ENCODE data around the gene RPL10A. TPM values are rescaled to one million over a fixed set of nuclear protein-coding genes. Genes with fewer than 3 reads are reported as not detected.

Gene RPL10A
- polyA plus RNA-seq, 3 donors = 345 to 1,242 (median 421) TPM

- no peak for DNase-seq
- Histone ChIP-seq H3K4me1 (ENCODE audit: control insufficient read depth in 1 of 2, insufficient read depth in 2 of 2, low read length in 2 of 2) (peaks cover 20% of the 10 kb centered on the region in 2 donors), H2AFZ (ENCODE audit: insufficient read depth, low read depth, low read length, poor library complexity, severe bottlenecking) (no peak overlapping the region), H3K79me2 (ENCODE audit: insufficient read depth, low read length) (no peaks in the 10 kb centered on the region), H3K27me3 (ENCODE audit: control insufficient read depth in 2 of 2, insufficient read depth in 2 of 2, low read length in 2 of 2) (peaks cover 0 to 39% of the 10 kb centered on the region in 2 donors), H3K27ac (ENCODE audit: low read depth in 1 of 2, low read length in 2 of 2) (no peak overlapping the region), H3K9me3 (replicated peaks in 1 of 2; ENCODE audit: control insufficient read depth in 1 of 2, insufficient read depth in 1 of 2, low read length in 2 of 2) (no peaks in the 10 kb centered on the region), H3K36me3 (replicated peaks in 1 of 2; ENCODE audit: control insufficient read depth in 1 of 2, insufficient read depth in 2 of 2, low read length in 2 of 2) (no peaks in the 10 kb centered on the region), H4K20me1 (ENCODE audit: insufficient read depth, low read length) (no peaks in the 10 kb centered on the region), H3K4me3 (replicated peaks in 1 of 3; ENCODE audit: low read depth in 2 of 3, low read length in 3 of 3) (no peak overlapping the region), H3K9ac (ENCODE audit: insufficient read depth, low read length, poor library complexity, severe bottlenecking) (no peak overlapping the region), H3K4me2 (replicated peaks; ENCODE audit: extremely low read depth, low read length, poor library complexity, severe bottlenecking) (no peak overlapping the region)
- H3K27me3 Mint-ChIP-seq (ENCODE audit: low read depth in 3 of 3) = peaks cover 40 to 47% (median 40%) of the 10 kb centered on the region in 3 donors
- no peak overlapping the region for H3K27ac Mint-ChIP-seq
- intact Hi-C loops (cut with micrococcal nuclease) = no loop called here
- H3K4me1 Mint-ChIP-seq = peaks cover 23% of the 10 kb centered on the region
- WGBS (ENCODE audit: insufficient coverage) = 52% methylated on average over 2 of the region's 9 CpGs
- H3K9me3 Mint-ChIP-seq = peaks cover 0 to 3% (median 0%) of the 10 kb centered on the region in 7 donors
- no peak for TF ChIP-seq CTCF (IDR thresholded peaks at IDR 0.05)
- H3K4me3 Mint-ChIP-seq = no peak overlapping the region
- no peaks in the 10 kb centered on the region for H3K36me3 Mint-ChIP-seq
Observed at GRCh38 chr6:35488517-35488862, 20.3 kb downstream of the RPL10A start.

- peaks cover 0 to 3% (median 0%) of the 10 kb centered on the region in 7 donors for H3K9me3 Mint-ChIP-seq
- H3K9me3 ChIP-seq (replicated peaks in 1 of 2; ENCODE audit: control insufficient read depth in 1 of 2, insufficient read depth in 1 of 2, low read length in 2 of 2) = no peaks in the 10 kb centered on the region
- peaks cover 0 to 44% of the 10 kb centered on the region in 2 donors for H3K27me3 ChIP-seq (ENCODE audit: control insufficient read depth in 2 of 2, insufficient read depth in 2 of 2, low read length in 2 of 2)
- 86% methylated on average over 1 of the region's 1 CpG for WGBS (ENCODE audit: insufficient coverage)
- no peak overlapping the region for H3K27ac Mint-ChIP-seq
- peaks cover 24 to 26% of the 10 kb centered on the region in 2 donors for H3K4me1 ChIP-seq (ENCODE audit: control insufficient read depth in 1 of 2, insufficient read depth in 2 of 2, low read length in 2 of 2)
- no peak overlapping the region for H3K9ac ChIP-seq (ENCODE audit: insufficient read depth, low read length, poor library complexity, severe bottlenecking)
- intact Hi-C loops (cut with micrococcal nuclease) = no loop called here
- H3K4me1 Mint-ChIP-seq = peaks cover 26% of the 10 kb centered on the region
- no peaks in the 10 kb centered on the region for H3K79me2 ChIP-seq (ENCODE audit: insufficient read depth, low read length)
- no peak for DNase-seq
- peaks cover under 1% of the 10 kb centered on the region for H4K20me1 ChIP-seq (ENCODE audit: insufficient read depth, low read length)
- no peak overlapping the region for H3K4me3 ChIP-seq (replicated peaks in 1 of 3; ENCODE audit: low read depth in 2 of 3, low read length in 3 of 3)
- TF ChIP-seq CTCF (IDR thresholded peaks at IDR 0.05) = no peak
- no peak overlapping the region for H3K4me2 ChIP-seq (replicated peaks; ENCODE audit: extremely low read depth, low read length, poor library complexity, severe bottlenecking)
- H3K27ac ChIP-seq (ENCODE audit: low read depth in 1 of 2, low read length in 2 of 2) = no peak overlapping the region
- no peak overlapping the region for H2AFZ ChIP-seq (ENCODE audit: insufficient read depth, low read depth, low read length, poor library complexity, severe bottlenecking)
- H3K36me3 Mint-ChIP-seq = no peaks in the 10 kb centered on the region
- H3K36me3 ChIP-seq (replicated peaks in 1 of 2; ENCODE audit: control insufficient read depth in 1 of 2, insufficient read depth in 2 of 2, low read length in 2 of 2) = no peaks in the 10 kb centered on the region
- H3K27me3 Mint-ChIP-seq (ENCODE audit: low read depth in 3 of 3) = peaks cover 44 to 51% (median 44%) of the 10 kb centered on the region in 3 donors
- H3K4me3 Mint-ChIP-seq = peak overlapping the region in 1 of 2 donors; percentile 30
Observed at GRCh38 chr6:35489066-35489465, 20.9 kb downstream of the RPL10A start.

Measured in CD14-positive monocyte (primary cell).